Activated CD4-positive, alpha-beta T cell treated with anti-CD3 and anti-CD28 coated beads, Interleukin-2, amount 10 ng/mL, durations not matched to agents 7 days and 5 days (primary cell): Measurements from ENCODE around the gene EEIG1. TPM values are rescaled to one million over a fixed set of nuclear protein-coding genes. Genes with fewer than 3 reads are reported as not detected.

Source experiments
- CTCF ChIA-PET: fragments of 350-600 bp; sonication (Branson Sonifier 250); formaldehyde crosslinking; loops from one replicate; lab custom pipeline; 2021; ENCODE audit warnings: antibody characterized with exemption; lab: Charles Lee
- POLR2A ChIA-PET: fragments of 350-600 bp; sonication (Branson Sonifier 250); formaldehyde crosslinking; loops from one replicate; lab custom pipeline; 2021; ENCODE audit warnings: antibody characterized with exemption; lab: Charles Lee
- DNase-seq: peaks from one replicate; pipeline ENCODE4 v3.0.0-alpha.2; 2020
- H3K27ac Mint-ChIP-seq: one replicate; pipeline ENCODE4 v1.8.0; 2021; ENCODE audit warnings: mild to moderate bottlenecking, moderate library complexity, mixed read lengths
- H3K27me3 Mint-ChIP-seq: one replicate; pipeline ENCODE4 v1.8.0; 2021; ENCODE audit warnings: mixed read lengths
- H3K36me3 Mint-ChIP-seq: one replicate; pipeline ENCODE4 v1.8.0; 2021; ENCODE audit warnings: low read depth, mixed read lengths
- H3K4me1 Mint-ChIP-seq: one replicate; pipeline ENCODE4 v1.8.0; 2021; ENCODE audit warnings: mixed read lengths
- H3K4me3 Mint-ChIP-seq: one replicate; pipeline ENCODE4 v1.8.0; 2021; ENCODE audit warnings: mild to moderate bottlenecking, moderate library complexity, mixed read lengths
- H3K9me3 Mint-ChIP-seq: one replicate; pipeline ENCODE4 v1.8.0; 2021; ENCODE audit warnings: mixed read lengths
- total RNA-seq, 2 experiments: library from RNA; stranded (reverse); gene quantifications; one replicate each; pipeline ENCODE4 v1.2.3, GENCODE V29; 2021

The EEIG1 gene
- total RNA-seq, 2 experiments from 2014 or later = 412 to 477 TPM

DNA sequence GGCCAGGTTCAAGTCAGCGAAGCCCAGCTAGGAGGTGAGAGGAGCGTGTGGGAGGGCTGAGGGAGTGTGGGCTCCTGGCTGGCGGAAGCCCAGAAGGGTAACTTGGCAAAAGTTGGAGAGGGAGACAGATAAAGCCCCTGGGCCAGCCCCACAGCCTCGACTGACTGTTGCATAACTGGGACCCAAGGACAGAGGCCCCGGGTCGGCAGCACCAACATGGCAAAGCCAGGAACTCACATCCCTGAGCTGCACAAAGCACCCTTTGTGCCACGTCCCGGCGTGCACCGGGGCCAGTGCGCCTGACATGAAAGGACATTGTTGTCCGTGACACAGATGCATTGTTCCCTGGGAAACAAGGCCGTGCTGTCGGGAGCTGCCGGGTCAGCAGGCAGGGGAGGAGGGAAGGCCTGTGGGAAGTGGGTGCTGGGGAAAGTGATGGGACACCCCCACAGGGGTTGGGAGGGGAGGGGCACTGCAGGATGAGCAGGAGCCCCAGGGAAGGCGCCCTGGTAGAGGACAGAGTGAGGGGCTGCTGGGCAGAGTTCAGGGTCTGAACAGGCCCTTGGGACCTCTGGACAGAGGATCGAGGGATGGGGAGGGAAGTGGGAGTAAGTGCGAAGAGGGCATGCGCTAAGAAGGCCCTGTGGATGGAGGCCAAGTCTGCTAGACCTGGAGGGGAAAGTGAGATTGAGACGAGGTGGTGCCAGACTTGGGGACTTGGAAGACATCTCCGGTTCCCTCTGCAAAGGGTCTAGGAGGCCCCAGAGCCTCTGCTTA, 30.1 kb downstream of the EEIG1 start:
- Mint-ChIP-seq H3K27me3 (no peaks in the 10 kb centered on the region), H3K9me3 (no peaks in the 10 kb centered on the region), H3K27ac (peak overlapping the region; percentile 80), H3K4me1 (peaks cover 77% of the 10 kb centered on the region), H3K4me3 (no peak overlapping the region), H3K36me3 (peaks cover 67% of the 10 kb centered on the region)
- DNase-seq = no peak
- POLR2A ChIA-PET = no interaction called here
- CTCF ChIA-PET = interaction anchor here (0.6 to 7.5 kb wide), 4 partner anchors 8 to 84 kb away, joined by 3 to 94 read pairs (median 6); no protein-coding TSS in a partner anchor

- POLR2A ChIA-PET = no interaction called here
- Mint-ChIP-seq H3K27me3 (no peaks in the 10 kb centered on the region), H3K4me1 (peaks cover 72% of the 10 kb centered on the region), H3K9me3 (no peaks in the 10 kb centered on the region), H3K27ac (peak overlapping the region; percentile 57), H3K4me3 (no peak overlapping the region), H3K36me3 (peaks cover 67% of the 10 kb centered on the region)
- CTCF ChIA-PET = interaction anchor here (0.8 to 1.7 kb wide), 3 partner anchors 24 to 89 kb away, joined by 3 to 7 read pairs (median 6); no protein-coding TSS in a partner anchor
- DNase-seq = no peak
Observed at GRCh38 chr9:127949827-127950512, 30.8 kb downstream of the EEIG1 start.

DNA sequence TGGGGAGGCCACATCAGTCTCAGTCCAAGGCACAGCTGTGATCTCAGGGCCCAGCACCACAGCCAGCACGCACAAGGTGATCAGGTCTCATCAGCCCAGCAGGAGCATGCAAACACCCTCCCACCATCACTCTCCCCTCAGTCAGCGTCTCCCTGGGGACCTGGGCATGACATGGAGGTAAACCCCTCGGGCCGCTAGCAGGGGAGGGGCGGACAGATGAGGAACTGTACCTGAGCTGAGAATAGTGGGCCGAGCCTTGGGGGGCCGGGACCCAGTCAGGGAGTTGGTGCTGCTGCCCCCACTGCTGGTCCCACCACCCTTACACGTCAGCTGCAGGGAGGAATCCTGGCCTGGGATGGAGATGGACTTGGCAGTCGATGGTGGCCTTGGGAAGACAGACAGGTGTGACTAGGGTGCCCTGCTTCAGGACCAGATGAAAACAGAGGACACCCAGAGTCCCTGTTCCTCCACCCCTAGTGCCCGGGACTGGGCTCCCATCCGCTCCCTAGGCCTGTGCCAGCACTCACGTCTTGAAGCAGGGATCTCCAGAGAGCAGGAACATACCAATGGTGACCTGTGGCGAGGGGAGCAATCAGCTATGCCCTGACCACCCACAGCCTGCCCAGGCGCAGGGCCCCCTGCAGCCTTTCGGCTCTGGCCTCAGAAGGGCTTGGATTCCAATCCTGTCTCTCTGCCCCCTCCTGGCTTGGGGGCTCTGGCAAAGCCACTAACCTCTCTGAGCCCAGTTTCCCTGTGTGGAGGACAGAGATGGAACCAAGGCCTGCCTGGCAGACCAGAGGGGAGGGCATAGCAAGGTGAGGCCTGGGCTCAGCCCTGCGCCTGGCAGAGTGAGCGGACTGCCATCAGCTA, 32.7 kb downstream of the EEIG1 start:
- Mint-ChIP-seq H3K9me3 (no peaks in the 10 kb centered on the region), H3K27ac (peak overlapping the region; percentile 41), H3K27me3 (no peaks in the 10 kb centered on the region), H3K4me1 (peaks cover 68% of the 10 kb centered on the region), H3K36me3 (peaks cover 69% of the 10 kb centered on the region), H3K4me3 (no peak overlapping the region)
- ChIA-PET POLR2A (no interaction called here), CTCF (interaction anchor here (0.6 to 1.7 kb wide), 6 partner anchors 8 to 112 kb away, joined by 4 to 7 read pairs (median 6); no protein-coding TSS in a partner anchor)
- DNase-seq = no peak

DNA sequence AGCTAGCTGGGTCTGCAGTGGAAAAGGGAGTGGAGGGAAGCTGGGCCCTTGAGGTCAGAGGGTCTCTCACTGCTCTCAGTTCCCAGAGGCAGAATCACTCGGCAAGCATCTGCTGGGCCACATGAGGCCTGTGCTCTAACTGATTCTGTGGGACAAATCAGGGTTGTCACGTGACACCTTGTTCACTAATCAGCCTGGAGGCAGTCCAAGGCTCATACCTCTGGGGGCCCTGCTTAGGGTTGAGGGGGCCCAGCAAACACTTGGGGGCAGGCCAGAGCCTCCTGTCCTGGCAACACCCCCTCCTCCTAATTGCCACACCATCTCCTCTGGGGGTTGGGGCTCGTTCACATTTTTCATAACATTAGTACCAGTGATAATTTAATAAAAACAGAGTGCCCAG, 34.1 kb downstream of the EEIG1 start:
- DNase-seq = no peak
- Mint-ChIP-seq H3K36me3 (peaks cover 72% of the 10 kb centered on the region), H3K27me3 (no peaks in the 10 kb centered on the region), H3K4me3 (no peak overlapping the region), H3K4me1 (peaks cover 64% of the 10 kb centered on the region), H3K9me3 (no peaks in the 10 kb centered on the region), H3K27ac (peak overlapping the region; percentile 71)
- CTCF ChIA-PET = interaction anchor here (6.9 kb wide), 1 partner anchor 89 kb away, joined by 103 read pairs; no protein-coding TSS in a partner anchor
- POLR2A ChIA-PET = no interaction called here

- CTCF ChIA-PET = interaction anchor here (6.9 kb wide), 1 partner anchor 89 kb away, joined by 103 read pairs; no protein-coding TSS in a partner anchor
- Mint-ChIP-seq H3K27me3 (no peaks in the 10 kb centered on the region), H3K9me3 (no peaks in the 10 kb centered on the region), H3K4me1 (peaks cover 61% of the 10 kb centered on the region), H3K27ac (peak overlapping the region; percentile 54), H3K36me3 (peaks cover 73% of the 10 kb centered on the region), H3K4me3 (no peak overlapping the region)
- DNase-seq = no peak
- POLR2A ChIA-PET = no interaction called here
Observed at GRCh38 chr9:127945942-127946341, 34.8 kb downstream of the EEIG1 start.

GRCh38 chr9:127945338-127945737, 35.5 kb downstream of the EEIG1 start:
- ChIA-PET CTCF (interaction anchor here (4.9 to 6.9 kb wide), 2 partner anchors 9 to 90 kb away, joined by 94 to 103 read pairs; no protein-coding TSS in a partner anchor), POLR2A (no interaction called here)
- H3K9me3 Mint-ChIP-seq = no peaks in the 10 kb centered on the region
- no peak for DNase-seq
- no peak overlapping the region for H3K27ac Mint-ChIP-seq
- no peak overlapping the region for H3K4me3 Mint-ChIP-seq
- H3K36me3 Mint-ChIP-seq = peaks cover 74% of the 10 kb centered on the region
- no peaks in the 10 kb centered on the region for H3K27me3 Mint-ChIP-seq
- H3K4me1 Mint-ChIP-seq = peaks cover 58% of the 10 kb centered on the region

- Mint-ChIP-seq H3K27me3 (no peaks in the 10 kb centered on the region), H3K9me3 (no peaks in the 10 kb centered on the region), H3K27ac (no peak overlapping the region), H3K4me1 (peaks cover 55% of the 10 kb centered on the region), H3K4me3 (no peak overlapping the region), H3K36me3 (peaks cover 74% of the 10 kb centered on the region)
- ChIA-PET POLR2A (no interaction called here), CTCF (interaction anchor here (0.6 to 6.9 kb wide), 14 partner anchors 10 to 173 kb away, joined by 3 to 103 read pairs (median 8); partner anchors contain the start of genes EEIG1, NAIF1 and PIP5KL1)
- no peak for DNase-seq
Observed at GRCh38 chr9:127944586-127945218, 36.1 kb downstream of the EEIG1 start.

DNA sequence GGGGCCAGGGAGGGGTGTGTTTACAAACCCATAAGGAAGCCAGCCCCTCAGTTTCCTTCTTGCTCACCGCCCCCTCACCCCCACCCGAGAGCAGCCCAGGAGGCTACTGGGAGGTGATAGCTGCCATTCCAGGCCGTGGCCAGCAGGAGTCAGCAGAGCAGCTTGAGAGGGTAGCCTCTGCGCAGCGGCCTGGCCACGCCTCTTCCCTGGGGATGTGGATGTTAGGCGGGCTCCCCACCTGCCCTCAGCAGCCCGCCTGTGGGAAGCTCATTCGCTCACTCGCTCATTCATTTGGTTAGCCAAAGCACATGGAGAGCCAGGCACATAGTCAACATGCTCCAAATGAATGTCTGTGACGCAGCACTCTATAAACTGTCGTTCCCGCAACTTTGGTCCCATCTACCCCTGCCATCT, 37.1 kb downstream of the EEIG1 start:
- DNase-seq = peak; percentile 81
- H3K27me3 Mint-ChIP-seq = no peaks in the 10 kb centered on the region
- H3K27ac Mint-ChIP-seq = peak overlapping the region; percentile 73
- H3K36me3 Mint-ChIP-seq = peaks cover 77% of the 10 kb centered on the region
- H3K4me3 Mint-ChIP-seq = no peak overlapping the region
- ChIA-PET POLR2A (interaction anchor here (0.6 to 1.2 kb wide), 2 partner anchors 35 to 97 kb away, joined by 3 to 4 read pairs; no protein-coding TSS in a partner anchor), CTCF (interaction anchor here (0.6 to 6.9 kb wide), 25 partner anchors 10 to 174 kb away, joined by 3 to 103 read pairs (median 5); partner anchors contain the start of genes EEIG1, NAIF1 and PIP5KL1)
- H3K4me1 Mint-ChIP-seq = peaks cover 55% of the 10 kb centered on the region
- H3K9me3 Mint-ChIP-seq = no peaks in the 10 kb centered on the region

DNA sequence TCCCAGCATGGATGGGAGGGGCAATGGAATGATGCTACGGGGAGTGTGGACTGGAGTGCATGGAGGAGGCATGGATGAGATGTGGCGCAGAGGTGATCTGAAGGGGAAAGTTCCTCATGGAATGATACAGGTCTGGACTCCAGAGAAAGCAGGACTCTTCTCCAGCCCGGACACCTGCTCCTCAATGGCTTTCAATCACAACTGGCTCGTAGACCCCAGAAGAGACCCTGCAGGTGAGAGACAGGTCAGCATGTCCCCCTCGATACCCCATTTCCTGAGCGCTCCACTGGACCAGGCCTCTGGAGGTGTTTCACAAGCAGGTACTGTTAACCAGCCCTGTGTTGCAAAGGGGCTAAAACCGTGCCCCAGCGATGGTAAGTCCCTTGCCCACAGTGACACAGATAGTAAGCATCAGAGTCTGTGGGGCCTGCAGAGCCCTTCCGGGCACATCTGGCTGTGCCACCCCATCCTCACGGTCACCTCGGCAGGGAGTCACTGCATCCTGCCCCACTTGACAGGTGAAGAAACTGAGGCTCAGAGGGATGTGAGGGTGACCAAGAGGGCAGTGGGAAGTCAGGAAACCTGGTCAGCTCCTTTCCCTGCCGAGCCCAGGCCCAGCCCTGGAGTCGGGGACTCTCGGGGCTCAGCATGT, 37.7 kb downstream of the EEIG1 start:
- H3K4me1 Mint-ChIP-seq = peaks cover 57% of the 10 kb centered on the region
- H3K36me3 Mint-ChIP-seq = peaks cover 77% of the 10 kb centered on the region
- DNase-seq = no peak
- H3K27ac Mint-ChIP-seq = peak overlapping the region; percentile 76
- POLR2A ChIA-PET = interaction anchor here (1.2 kb wide), 1 partner anchor 36 kb away, joined by 3 read pairs; no protein-coding TSS in a partner anchor
- no peaks in the 10 kb centered on the region for H3K9me3 Mint-ChIP-seq
- H3K27me3 Mint-ChIP-seq = no peaks in the 10 kb centered on the region
- H3K4me3 Mint-ChIP-seq = peak overlapping the region; percentile 11
- CTCF ChIA-PET = interaction anchor here (0.6 to 6.9 kb wide), 33 partner anchors 9 to 271 kb away, joined by 3 to 103 read pairs (median 4); partner anchors contain the start of genes EEIG1, NAIF1 and TOR2A

- peaks cover 74% of the 10 kb centered on the region for H3K36me3 Mint-ChIP-seq
- H3K4me1 Mint-ChIP-seq = peaks cover 56% of the 10 kb centered on the region
Observed at GRCh38 chr9:127942216-127943010, 38.4 kb downstream of the EEIG1 start.

More at GRCh38 chr9:127942216-127943010, 38.4 kb downstream of the EEIG1 start:
- POLR2A ChIA-PET = no interaction called here
- CTCF ChIA-PET = interaction anchor here (0.6 to 6.9 kb wide), 21 partner anchors 11 to 272 kb away, joined by 3 to 103 read pairs (median 4); partner anchors contain the start of genes PIP5KL1, ST6GALNAC4 and TOR2A
- Mint-ChIP-seq H3K27ac (peak overlapping the region; percentile 76), H3K9me3 (no peaks in the 10 kb centered on the region), H3K27me3 (peaks cover 4% of the 10 kb centered on the region), H3K4me3 (peak overlapping the region; percentile 11)
- DNase-seq = peak; percentile 50
